Calu3 (cell line): ENCODE measurements around the gene MOSPD2. TPM values are rescaled to one million over a fixed set of nuclear protein-coding genes. Genes with fewer than 3 reads are reported as not detected.

Source experiments
- BruUV-seq: library from RNA; stranded (reverse); fragments of 400-500 nt; replicated peaks from 2 replicates; lab custom pipeline; 2021; lab: Mats Ljungman, UMichigan
- CTCF ChIA-PET: fragments of 300-600 bp; sonication (Branson Sonifier 250); formaldehyde crosslinking; loops from one replicate; lab custom pipeline; 2022; ENCODE audit warnings: antibody characterized with exemption; lab: Charles Lee
- DNase-seq: peaks from one replicate; pipeline ENCODE4 v3.0.0; 2022
- H3K27ac Mint-ChIP-seq: one replicate; pipeline ENCODE4 v1.8.0; 2022; ENCODE audit warnings: mixed read lengths; ENCODE audit not compliant: unreplicated experiment
- H3K27me3 Mint-ChIP-seq: one replicate; pipeline ENCODE4 v1.8.0; 2022; ENCODE audit warnings: mixed read lengths; ENCODE audit not compliant: unreplicated experiment
- H3K36me3 Mint-ChIP-seq: one replicate; pipeline ENCODE4 v1.8.0; 2022; ENCODE audit warnings: mild to moderate bottlenecking, moderate library complexity, mixed read lengths; ENCODE audit not compliant: insufficient read depth, unreplicated experiment
- H3K4me1 Mint-ChIP-seq: one replicate; pipeline ENCODE4 v1.8.0; 2022; ENCODE audit warnings: mild to moderate bottlenecking, low read depth, mixed read lengths; ENCODE audit not compliant: unreplicated experiment
- H3K4me3 Mint-ChIP-seq: one replicate; pipeline ENCODE4 v1.8.0; 2022; ENCODE audit warnings: mild to moderate bottlenecking, low read depth, moderate library complexity, mixed read lengths; ENCODE audit not compliant: unreplicated experiment
- H3K9me3 Mint-ChIP-seq: one replicate; pipeline ENCODE4 v1.8.0; 2022; ENCODE audit warnings: low read depth, mixed read lengths; ENCODE audit not compliant: unreplicated experiment
- intact Hi-C: fragments of 100-400 bp; cut with micrococcal nuclease; formaldehyde crosslinking; loops from one replicate; pipeline ENCODE4 v1.10.0; 2022; ENCODE audit not compliant: unreplicated experiment
- total RNA-seq: library from RNA; stranded (reverse); gene quantifications from 2 replicates; pipeline ENCODE4 v1.2.3, GENCODE V29; 2022
- TF ChIP-seq, protein P1 (sequence below): fragments of 200-600 bp; IDR thresholded peaks from one replicate; pipeline ENCODE4 v1.8.0; 2022; ENCODE audit warnings: antibody characterized with exemption; ENCODE audit not compliant: unreplicated experiment

MOSPD2 gene
- total RNA-seq, 1 experiment from 2014 or later = 20.4 TPM

DNA sequence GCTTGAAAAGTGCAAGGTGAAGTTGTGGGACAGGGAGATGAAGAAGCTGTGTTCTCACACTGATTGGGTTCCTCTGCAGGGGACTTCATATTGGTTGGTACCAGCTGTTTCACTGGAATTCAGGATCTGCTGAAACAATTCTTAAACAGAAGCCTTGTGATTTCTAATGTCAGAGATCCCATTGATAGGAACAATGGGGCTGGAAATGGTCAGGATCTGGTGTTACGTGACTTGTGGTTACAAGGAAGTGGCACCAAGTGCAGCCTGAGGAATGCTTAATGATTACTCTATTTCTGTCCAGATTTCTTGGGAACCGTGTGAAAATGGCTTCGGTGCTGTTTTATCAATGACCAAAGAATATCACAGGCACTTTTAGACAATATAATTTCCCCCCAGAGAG is 68.1 kb downstream of the MOSPD2 start:
- Mint-ChIP-seq H3K9me3 (no peaks in the 10 kb centered on the region), H3K4me3 (no peak overlapping the region), H3K36me3 (peaks cover 6% of the 10 kb centered on the region), H3K27me3 (no peaks in the 10 kb centered on the region), H3K4me1 (peaks cover 8% of the 10 kb centered on the region), H3K27ac (no peak overlapping the region)
- DNase-seq = no peak
- intact Hi-C loops = no loop called here
- TF ChIP-seq, protein P1, sequence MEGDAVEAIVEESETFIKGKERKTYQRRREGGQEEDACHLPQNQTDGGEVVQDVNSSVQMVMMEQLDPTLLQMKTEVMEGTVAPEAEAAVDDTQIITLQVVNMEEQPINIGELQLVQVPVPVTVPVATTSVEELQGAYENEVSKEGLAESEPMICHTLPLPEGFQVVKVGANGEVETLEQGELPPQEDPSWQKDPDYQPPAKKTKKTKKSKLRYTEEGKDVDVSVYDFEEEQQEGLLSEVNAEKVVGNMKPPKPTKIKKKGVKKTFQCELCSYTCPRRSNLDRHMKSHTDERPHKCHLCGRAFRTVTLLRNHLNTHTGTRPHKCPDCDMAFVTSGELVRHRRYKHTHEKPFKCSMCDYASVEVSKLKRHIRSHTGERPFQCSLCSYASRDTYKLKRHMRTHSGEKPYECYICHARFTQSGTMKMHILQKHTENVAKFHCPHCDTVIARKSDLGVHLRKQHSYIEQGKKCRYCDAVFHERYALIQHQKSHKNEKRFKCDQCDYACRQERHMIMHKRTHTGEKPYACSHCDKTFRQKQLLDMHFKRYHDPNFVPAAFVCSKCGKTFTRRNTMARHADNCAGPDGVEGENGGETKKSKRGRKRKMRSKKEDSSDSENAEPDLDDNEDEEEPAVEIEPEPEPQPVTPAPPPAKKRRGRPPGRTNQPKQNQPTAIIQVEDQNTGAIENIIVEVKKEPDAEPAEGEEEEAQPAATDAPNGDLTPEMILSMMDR = no peak
- no TSS peak for BruUV-seq
- CTCF ChIA-PET = no interaction called here

DNA sequence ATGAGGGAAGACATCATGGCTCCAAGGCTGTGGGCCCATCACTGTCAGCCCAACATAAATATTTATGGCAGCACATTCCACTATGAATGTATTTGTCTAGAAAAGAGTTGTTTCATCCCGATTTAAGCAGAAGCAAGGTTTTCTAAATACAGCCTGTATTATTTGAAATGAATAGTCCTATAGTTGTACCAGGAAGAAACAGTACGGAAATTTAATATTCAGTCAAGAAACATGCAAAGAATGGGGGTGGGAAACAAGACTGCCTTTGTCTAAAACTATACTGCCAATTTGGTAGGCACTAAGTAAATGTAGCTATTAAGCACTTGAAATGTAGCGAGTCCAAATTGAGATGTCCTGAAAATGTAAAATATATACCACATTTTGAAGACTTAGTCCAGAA is 69.1 kb downstream of the MOSPD2 start:
- H3K27ac Mint-ChIP-seq = no peak overlapping the region
- H3K4me1 Mint-ChIP-seq = no peaks in the 10 kb centered on the region
- BruUV-seq = no TSS peak

DNA sequence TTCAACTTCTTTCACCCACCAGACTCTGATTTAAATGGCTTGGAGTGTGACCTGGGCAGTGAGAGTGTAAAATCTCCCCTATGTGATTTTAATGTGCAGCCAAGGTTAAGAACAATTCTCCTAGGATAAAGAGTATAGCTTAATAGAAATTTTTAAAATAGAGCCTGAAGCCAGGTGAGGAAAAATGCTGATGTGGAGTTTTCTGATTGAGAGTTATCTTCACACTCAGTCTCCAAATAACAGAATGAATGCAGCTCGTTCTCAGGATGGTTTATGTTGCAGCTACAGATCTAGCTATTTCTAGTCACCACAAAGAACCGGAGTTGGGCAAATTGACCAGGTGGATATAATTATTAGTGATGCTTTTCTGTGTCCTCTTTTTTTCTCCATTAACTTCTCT is 70.7 kb downstream of the MOSPD2 start:
- intact Hi-C loops = no loop called here
- DNase-seq = no peak
- Mint-ChIP-seq H3K4me3 (no peak overlapping the region), H3K9me3 (no peaks in the 10 kb centered on the region), H3K36me3 (no peaks in the 10 kb centered on the region), H3K4me1 (no peaks in the 10 kb centered on the region), H3K27me3 (no peaks in the 10 kb centered on the region), H3K27ac (no peak overlapping the region)
- TF ChIP-seq, protein P1 = no peak
- CTCF ChIA-PET = no interaction called here
- no TSS peak for BruUV-seq

More for the DNA sequence above, 69.1 kb downstream of the MOSPD2 start:
- Mint-ChIP-seq H3K9me3 (no peaks in the 10 kb centered on the region), H3K27me3 (no peaks in the 10 kb centered on the region), H3K36me3 (no peaks in the 10 kb centered on the region), H3K4me3 (no peak overlapping the region)
- intact Hi-C loops = no loop called here
- CTCF ChIA-PET = no interaction called here
- TF ChIP-seq, protein P1 = no peak
- no peak for DNase-seq

DNA sequence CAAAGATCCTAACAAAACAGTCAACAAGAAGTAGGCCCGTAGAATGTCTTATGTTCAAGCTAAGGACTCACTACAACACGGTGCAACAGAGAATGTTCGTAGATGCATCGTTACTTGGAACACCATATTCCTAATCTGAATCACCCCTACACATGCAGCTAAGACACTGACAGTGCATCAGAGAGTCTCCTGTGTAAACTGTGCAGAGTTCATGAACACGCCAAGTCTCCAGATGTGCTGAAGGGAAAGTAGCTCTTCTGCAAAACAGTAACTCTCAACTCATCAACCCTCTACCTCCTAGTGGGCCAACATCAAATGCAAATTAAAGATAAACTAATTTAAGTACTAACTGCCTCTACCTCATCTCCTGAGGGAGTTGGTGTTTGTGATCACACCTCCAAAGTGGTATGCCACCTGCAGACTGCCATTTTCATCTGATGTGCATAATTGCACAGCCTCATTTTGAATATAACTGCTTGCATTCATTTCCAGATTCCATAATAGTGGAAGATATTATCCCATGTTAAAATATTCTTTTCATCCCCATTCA is 73.5 kb downstream of the MOSPD2 start:
- CTCF ChIA-PET = no interaction called here
- DNase-seq = no peak
- intact Hi-C loops = no loop called here
- Mint-ChIP-seq H3K27ac (no peak overlapping the region), H3K27me3 (no peaks in the 10 kb centered on the region), H3K4me1 (no peaks in the 10 kb centered on the region), H3K9me3 (no peaks in the 10 kb centered on the region), H3K4me3 (no peak overlapping the region), H3K36me3 (no peaks in the 10 kb centered on the region)
- TF ChIP-seq, protein P1 = no peak
- no TSS peak for BruUV-seq
